Measurements from ENCODE around the gene UBE2L3. TPM values are rescaled to one million over a fixed set of nuclear protein-coding genes. Genes with fewer than 3 reads are reported as not detected.
A peak's percentile ranks its signal among the peaks of the same experiment; 100 is the strongest.

Gene UBE2L3
- total and polyA plus RNA-seq, 2 experiments from 2014 or later, result 86.3 to 136 TPM

- ATAC-seq (peak; percentile 8), DNase-seq (ENCODE audit: low spot score) (peak; percentile 40)
- H3K4me3 Mint-ChIP-seq, result peak overlapping the region; percentile 94
- TF ChIP-seq JUNB (IDR thresholded peaks at IDR 0.05; ENCODE audit: unreplicated experiment) (no peak), ZNF331 (CRISPR knock-in tag; IDR thresholded peaks at IDR 0.05; ENCODE audit: low read depth) (no peak), CTCF (conservative IDR thresholded peaks at IDR 0.05; ENCODE audit: low read depth in 2 of 2) (no peak), CREB1 (CRISPR knock-in tag; IDR thresholded peaks at IDR 0.05; ENCODE audit: low read depth) (no peak), NANOG (IDR thresholded peaks at IDR 0.05; ENCODE audit: borderline replicate concordance) (no peak), ZNF114 (CRISPR knock-in tag; IDR thresholded peaks at IDR 0.05) (no peak), POLR2AphosphoS5 (IDR thresholded peaks at IDR 0.05; ENCODE audit: low read depth) (no peak), REST (IDR thresholded peaks at IDR 0.05; ENCODE audit: unreplicated experiment) (no peak), EZH2phosphoT487 (IDR thresholded peaks at IDR 0.05; ENCODE audit: unreplicated experiment) (no peak), ETS1 (IDR thresholded peaks at IDR 0.05) (no peak), EZH2 (IDR thresholded peaks at IDR 0.05; ENCODE audit: low read depth, unreplicated experiment) (no peak), STAT1 (IDR thresholded peaks at IDR 0.05; ENCODE audit: unreplicated experiment) (no peak), ZNF462 (CRISPR knock-in tag; IDR thresholded peaks at IDR 0.05) (no peak)
- no peaks in the 10 kb centered on the region for H3K9me3 Mint-ChIP-seq
- peaks cover 37% of the 10 kb centered on the region for H3K36me3 Mint-ChIP-seq (ENCODE audit: low read depth)
- Histone ChIP-seq H3K4me2 (peak overlapping the region; percentile 87), H3K4me3 (peak overlapping the region; percentile 62), H4K20me1 (replicated peaks; ENCODE audit: insufficient read depth) (no peaks in the 10 kb centered on the region; the same call in 1 of the 2 replicates), H3K79me2 (replicated peaks; ENCODE audit: insufficient read depth) (peaks cover 7% of the 10 kb centered on the region), H2AFZ (peak overlapping the region; percentile 95), H3F3A (replicated peaks; ENCODE audit: low read depth) (peaks cover 36% of the 10 kb centered on the region), H3K36me3 (ENCODE audit: insufficient read depth) (peaks cover 13% of the 10 kb centered on the region; the same call in 1 of the 2 replicates), H3K4me1 (ENCODE audit: insufficient read depth) (peaks cover 19% of the 10 kb centered on the region), H3K27ac (ENCODE audit: low read depth) (peak overlapping the region; percentile 88), H3K27me3 (ENCODE audit: insufficient read depth) (no peaks in the 10 kb centered on the region), H3K9me2 (ENCODE audit: insufficient read depth) (no peaks in the 10 kb centered on the region)
- H3K4me1 Mint-ChIP-seq, result peaks cover 21% of the 10 kb centered on the region; the same call in 2 of the 3 replicates
- H3K27me3 Mint-ChIP-seq (ENCODE audit: insufficient read depth, low read depth, poor library complexity), result peaks cover 10% of the 10 kb centered on the region
- H3K27ac Mint-ChIP-seq, result peak overlapping the region; percentile 97
Observed at GRCh38 chr22:21650823-21651520, 83.5 kb downstream of the UBE2L3 start.
